HG03139 (cell line): ENCODE data around the gene KCNE2.
"Not testable (repeated sequence)": the region's sequence is repeated elsewhere in the genome, so short reads cannot be mapped to it uniquely, and the experiment has no call there.

Experiments used
- ATAC-seq: cut with Tn5 transposase; IDR thresholded peaks from one replicate; pipeline ENCODE4 v1.9.1; 2021; ENCODE audit not compliant: unreplicated experiment

The KCNE2 gene

GRCh38 chr21:34352556-34352955 is 11.2 kb upstream of the KCNE2 start:
- no peak for ATAC-seq

DNA sequence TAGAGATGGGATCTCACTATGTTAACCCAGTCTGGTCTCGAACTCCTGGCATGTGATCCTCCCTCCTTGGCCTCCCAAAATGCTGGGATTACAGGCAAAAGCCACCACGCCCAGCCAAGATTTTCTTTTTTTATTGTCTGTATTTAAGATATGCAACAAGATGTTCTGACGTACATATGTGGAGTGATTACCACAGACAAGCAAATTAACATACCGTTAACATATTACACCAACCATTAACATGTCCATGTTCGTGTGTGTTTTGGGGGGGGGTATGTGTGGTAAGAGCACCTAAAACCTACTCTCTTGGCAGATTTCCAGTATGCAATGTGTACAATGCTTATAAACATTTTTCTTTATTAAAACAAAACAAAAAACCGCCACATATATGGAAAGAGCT is 10.6 kb upstream of the KCNE2 start:
- no peak for ATAC-seq

DNA sequence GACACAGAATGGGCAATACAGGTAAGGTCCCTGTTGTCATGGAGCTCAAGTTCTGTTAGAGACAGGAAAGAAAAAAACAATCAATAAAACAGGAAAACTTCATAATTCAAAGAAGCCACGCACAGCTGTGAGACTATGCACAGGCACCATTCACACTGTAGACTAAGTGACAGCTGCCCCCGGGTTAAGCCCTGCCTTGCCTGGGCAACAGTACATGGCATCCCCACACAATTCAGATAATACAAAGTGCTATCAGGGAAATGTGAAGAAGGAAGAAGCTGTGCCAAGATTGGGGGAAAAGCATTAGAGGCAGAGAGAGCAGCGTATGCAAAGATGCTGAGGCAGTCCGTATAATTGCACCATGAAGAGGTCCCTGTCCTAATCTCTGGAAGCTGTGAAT is 9.0 kb upstream of the KCNE2 start:
- no peak for ATAC-seq

- no peak for ATAC-seq
Observed at GRCh38 chr21:34355570-34355969, 8.2 kb upstream of the KCNE2 start.

DNA sequence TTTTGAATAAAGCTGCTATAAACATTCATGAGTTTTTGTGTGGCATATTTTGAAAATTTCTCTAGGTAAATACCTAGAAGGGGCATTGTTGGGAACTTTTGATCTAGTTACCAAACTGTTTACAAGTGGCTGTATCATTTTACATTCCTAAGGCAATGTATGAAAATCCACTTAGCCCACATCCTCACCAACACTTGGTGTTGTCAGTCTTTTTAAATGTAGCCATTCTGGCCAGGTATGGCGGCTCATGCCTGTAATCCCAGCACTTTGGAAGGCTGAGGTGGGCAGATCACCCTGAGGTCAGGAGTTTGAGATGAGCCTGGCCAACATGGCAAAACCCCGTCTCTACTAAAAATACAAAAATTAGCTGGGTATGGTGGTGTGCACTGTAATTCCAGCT is 5.9 kb upstream of the KCNE2 start:
- no peak for ATAC-seq

GRCh38 chr21:34358866-34359265 is 4.9 kb upstream of the KCNE2 start:
- no peak for ATAC-seq

DNA sequence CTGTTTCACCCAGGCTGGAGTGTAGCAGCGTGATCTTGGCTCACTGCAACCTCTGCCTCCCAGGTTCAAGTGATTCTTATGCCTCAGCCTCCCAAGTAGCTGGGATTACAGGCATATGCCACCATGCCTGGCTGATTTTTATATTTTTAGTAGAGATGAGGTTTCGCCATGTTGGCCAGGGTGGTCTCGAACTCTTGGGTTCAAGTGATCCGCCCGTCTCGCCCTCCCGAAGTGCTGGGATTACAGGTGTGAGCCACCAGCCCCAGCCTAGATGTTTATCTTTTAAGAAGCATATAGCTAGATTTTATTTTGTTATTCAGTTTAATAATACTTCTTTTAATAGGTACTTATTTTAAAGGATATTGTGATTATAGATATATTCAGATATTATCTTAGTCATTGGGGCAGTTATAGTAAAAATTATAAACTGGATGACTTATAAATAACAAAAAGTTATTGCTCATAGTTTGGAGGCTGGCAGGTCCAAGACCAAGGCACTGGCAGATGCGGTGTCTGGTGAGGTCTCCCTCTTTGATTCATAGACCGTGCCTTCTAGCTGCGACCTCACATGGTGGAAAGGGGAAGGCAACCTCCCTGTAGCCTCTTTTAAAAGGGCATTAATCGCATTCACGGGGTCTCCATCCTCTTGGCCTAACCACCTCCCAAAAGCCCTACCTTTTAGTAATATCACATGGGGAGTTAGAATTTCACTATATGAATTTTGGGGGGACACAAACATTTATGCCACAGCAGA is 3.1 kb upstream of the KCNE2 start:
- no peak for ATAC-seq

DNA sequence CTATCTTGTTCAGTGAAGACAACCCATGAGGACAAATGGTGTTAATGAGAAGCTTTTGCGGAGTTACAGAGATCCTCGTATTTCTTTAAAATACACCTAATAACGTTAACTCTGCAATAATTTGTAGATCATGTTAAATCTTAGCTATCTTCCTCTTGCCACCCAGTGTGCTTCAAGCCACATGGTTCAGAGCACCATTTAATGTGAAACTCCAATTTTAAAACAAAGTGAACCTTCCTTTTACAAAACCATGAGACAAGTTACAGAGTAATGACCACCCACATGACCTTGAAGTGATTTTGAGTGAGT is 1.7 kb upstream of the KCNE2 start:
- ATAC-seq = no peak

GRCh38 chr21:34362670-34363069 is 1.1 kb upstream of the KCNE2 start:
- no peak for ATAC-seq

DNA sequence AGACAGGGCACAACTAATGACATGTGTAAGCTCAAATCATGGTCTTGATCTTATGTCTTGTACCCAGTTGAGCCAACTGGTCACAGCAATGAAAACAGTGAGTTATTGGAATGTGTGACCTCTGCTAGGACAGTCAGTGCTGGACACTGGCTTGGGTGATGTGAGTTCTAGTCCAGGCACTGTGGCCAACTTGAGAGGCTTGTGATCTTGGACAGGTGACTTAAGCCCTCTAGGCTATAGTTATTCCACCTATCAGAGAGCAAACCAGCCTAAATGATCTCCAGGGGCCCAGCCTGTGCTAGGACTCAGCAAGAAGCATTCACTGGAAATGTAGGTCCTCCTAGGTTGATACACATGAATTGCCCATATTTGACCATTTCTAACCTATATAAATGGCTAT is 1.1 kb downstream of the KCNE2 start:
- ATAC-seq = no peak

- no peak for ATAC-seq
Observed at GRCh38 chr21:34365809-34366208, 2.0 kb downstream of the KCNE2 start.

DNA sequence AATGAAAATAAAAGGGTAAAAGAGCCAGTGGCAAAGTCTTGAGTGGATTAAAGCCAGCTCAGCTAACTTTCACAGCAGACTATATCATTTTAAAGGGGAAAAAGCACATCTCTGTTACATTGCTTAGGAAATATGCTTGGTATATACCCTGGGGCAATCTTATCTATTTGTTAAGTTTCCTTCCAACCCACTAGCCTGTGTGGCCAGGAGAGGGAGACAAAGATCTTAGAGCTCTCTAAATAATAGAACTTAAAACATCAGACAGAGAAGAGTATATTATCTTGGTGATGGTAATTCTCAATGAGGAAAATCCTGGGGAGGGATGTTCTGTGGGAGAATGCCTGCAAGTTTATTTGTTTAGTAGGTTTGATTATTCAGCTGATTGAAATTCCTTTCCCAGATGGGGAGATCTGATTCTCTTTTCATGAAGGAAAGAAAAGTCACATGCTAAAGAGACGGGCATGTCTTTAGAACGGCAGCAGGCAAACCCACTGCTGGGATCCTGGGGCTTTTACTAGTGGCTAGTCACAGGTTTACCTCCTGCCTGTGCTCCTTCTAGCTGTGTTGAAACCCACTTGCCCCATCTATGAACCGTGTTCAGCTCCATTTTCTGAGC is 3.6 kb downstream of the KCNE2 start:
- ATAC-seq = no peak

- no peak for ATAC-seq
Observed at GRCh38 chr21:34369741-34370140, 5.9 kb downstream of the KCNE2 start.

DNA sequence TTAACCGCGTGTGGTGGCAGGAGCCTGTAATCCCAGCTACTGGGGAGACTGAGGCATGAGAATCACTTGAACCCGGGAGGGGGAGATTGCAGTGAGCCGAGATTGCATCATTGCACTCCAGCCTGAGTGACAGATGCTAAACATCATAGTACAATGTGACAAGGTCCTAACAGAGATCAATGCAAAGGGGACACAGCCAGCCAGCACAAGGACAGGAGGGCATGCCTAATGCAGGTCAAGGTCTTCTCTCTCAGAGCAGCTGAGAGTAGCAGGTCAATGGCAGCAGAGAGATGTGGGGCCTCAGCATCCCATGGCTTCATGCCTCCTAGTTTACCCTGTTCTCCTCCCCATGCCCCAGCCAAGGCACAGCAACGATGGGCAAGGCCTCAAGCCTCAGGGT is 8.5 kb downstream of the KCNE2 start:
- no peak for ATAC-seq

DNA sequence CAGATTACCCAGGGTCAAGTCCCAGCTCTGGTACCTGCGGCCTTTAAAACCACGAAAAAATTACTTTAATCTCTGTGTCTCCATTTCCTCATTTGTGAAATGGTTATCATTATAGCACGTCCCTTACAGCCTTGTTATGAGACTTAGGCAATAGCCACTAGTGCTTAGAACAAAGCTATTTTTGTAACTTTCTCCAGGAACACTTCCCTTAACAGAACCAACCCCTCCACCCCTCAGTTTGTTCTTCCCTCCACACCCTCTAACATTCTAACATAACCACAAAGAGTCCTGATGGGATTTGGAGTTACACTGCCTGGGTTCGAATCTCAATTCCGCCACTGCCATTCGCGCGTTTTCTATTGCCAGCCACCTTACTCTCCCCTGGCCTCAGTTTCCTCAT is 10.7 kb downstream of the KCNE2 start:
- ATAC-seq = not testable (repeated sequence)

- ATAC-seq = peak; percentile 85
Observed at GRCh38 chr21:34374940-34375618, 11.3 kb downstream of the KCNE2 start, which contains the start of gene SMIM11. Gene SMIM11 (plus strand): TSS chr21:34375507. CDS start chr21:34379505, 3,998 bp downstream.

GRCh38 chr21:34375619-34375972 is 11.8 kb downstream of the KCNE2 start:
- peak; percentile 64 for ATAC-seq

DNA sequence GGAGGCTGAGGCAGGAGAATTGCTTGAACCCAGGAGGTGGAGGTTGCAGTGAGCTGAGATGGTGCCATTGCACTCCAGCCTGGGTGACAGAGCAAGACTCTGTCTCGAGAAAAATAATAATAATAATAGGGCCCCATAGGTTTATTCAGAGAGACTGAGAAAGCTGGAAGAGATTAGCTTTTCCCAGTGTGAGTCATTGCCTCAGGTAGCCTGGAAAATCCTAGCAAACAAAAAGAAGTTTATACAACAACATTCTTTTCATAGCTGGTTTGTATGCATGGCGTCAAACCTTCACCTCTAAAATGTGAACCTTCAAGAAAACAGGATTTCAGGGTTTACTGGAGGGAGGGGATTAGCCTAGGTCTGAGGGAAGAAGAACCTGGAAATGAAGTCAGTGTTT is 19.3 kb downstream of the KCNE2 start:
- ATAC-seq = not testable (repeated sequence)

DNA sequence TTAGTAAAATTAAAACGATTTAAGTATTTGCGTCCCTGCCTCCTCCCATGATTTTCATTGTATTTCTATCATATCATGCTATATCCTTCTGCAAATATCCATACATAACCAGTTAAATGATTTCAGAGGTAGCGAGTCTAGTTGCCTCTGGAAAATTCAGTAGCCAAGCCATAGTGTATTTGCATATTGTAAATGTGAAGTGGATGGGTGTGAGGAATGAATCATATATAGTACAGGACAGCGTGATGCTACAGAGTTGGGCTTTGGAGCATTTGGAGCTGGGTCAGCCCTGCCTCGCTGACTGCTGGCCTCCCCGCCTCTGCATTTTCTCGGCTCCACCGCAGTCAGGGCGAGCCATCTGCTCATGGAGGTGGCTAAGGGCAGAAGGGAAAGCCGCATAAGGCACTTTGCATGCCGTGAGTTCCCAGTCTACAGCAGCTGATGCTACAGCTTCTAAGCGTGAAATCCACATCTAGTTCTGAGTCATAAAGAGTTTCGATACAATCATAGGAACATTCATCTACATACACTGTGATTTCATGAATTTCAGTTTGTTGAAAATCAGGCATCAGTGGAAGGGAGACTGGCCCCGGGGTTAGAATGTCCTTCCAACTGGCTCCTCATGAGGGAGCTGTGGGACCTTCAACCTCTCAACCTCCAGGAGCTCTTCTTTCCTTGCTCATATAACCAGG is 20.1 kb downstream of the KCNE2 start:
- ATAC-seq = not testable (repeated sequence)

DNA sequence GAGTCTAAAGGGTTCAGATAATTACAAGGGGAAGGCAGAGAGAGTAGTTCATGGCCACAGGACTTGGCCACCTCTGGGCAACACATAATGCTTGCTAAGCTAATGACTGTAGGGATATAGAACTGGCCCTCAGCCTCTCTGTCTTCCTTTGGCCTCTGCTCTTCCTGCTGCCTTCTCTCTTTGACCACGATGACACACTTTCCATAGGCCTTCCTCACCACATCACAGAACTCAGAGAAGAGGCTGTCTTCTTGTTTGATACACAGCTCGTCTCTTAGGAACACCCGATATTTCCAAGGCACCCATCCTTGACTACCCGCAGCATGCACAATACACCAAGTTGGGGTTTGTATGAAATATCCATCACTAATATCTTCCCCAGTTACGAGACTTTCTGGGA is 36.7 kb downstream of the KCNE2 start:
- ATAC-seq = not testable (repeated sequence)

GRCh38 chr21:34404742-34405141 is 40.9 kb downstream of the KCNE2 start:
- ATAC-seq = not testable (repeated sequence)

DNA sequence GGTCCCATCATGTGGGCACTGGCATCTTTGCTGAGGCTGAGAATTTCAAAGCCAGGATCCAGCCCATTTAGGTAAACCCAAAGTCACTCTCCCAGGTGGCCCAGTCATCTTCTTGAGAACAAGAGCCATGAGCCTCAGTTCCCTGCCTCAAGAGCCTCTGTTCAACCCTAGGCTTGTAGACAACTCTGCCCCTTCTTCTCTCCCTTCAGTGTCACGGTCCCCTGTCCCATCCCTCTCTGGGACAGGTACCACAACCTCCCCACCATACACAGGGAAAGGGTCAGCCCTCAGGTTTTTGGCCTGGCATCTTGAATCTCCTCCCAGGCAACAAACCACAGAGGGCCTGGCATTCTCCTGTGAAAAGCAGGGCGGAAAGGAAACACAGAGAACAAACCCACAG is 41.9 kb downstream of the KCNE2 start:
- ATAC-seq = not testable (repeated sequence)
